Fibroblast of mammary gland (primary cell): ENCODE results near the gene ARL5C.

Source experiments
- DNase-seq: peaks from one replicate; pipeline ENCODE4 v3.0.0-alpha.2; 2010; ENCODE audit warnings: low read depth
- H3K4me3 ChIP-seq: 2 replicates; pipeline ENCODE4 v1.5.1; 2011; ENCODE audit warnings: low read depth, mild to moderate bottlenecking, low read length, moderate library complexity; ENCODE audit not compliant: control insufficient read depth
- TF ChIP-seq, protein P1 (sequence below): conservative IDR thresholded peaks from 2 replicates; pipeline ENCODE4 v1.5.1; 2011; ENCODE audit warnings: low read depth, low read length, inconsistent platforms; ENCODE audit not compliant: control insufficient read depth, insufficient read depth

The ARL5C gene

DNA sequence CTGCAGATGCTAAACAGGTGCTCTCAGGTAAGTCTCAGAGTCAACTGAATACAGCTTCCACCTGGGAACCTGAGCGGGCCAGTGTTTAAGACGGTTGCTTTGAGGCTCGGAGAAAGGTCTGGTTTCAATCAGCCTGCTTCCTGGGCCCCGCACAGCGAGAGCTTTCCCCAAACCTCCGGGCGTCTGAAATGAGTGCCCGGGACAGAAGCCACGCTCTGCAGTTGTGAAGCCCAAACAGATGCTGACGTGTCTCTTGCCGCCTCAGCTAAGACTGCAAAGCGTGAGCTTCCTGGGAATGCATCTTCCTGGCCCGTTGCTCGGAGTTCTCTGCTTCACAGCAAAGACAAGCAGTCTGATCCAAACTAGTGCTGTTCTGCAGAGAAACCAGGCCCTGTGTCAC lies 51.2 kb downstream of the ARL5C start:
- no peak overlapping the region for H3K4me3 ChIP-seq
- TF ChIP-seq, protein P1, sequence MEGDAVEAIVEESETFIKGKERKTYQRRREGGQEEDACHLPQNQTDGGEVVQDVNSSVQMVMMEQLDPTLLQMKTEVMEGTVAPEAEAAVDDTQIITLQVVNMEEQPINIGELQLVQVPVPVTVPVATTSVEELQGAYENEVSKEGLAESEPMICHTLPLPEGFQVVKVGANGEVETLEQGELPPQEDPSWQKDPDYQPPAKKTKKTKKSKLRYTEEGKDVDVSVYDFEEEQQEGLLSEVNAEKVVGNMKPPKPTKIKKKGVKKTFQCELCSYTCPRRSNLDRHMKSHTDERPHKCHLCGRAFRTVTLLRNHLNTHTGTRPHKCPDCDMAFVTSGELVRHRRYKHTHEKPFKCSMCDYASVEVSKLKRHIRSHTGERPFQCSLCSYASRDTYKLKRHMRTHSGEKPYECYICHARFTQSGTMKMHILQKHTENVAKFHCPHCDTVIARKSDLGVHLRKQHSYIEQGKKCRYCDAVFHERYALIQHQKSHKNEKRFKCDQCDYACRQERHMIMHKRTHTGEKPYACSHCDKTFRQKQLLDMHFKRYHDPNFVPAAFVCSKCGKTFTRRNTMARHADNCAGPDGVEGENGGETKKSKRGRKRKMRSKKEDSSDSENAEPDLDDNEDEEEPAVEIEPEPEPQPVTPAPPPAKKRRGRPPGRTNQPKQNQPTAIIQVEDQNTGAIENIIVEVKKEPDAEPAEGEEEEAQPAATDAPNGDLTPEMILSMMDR, result no peak
- peak; percentile 61 for DNase-seq

DNA sequence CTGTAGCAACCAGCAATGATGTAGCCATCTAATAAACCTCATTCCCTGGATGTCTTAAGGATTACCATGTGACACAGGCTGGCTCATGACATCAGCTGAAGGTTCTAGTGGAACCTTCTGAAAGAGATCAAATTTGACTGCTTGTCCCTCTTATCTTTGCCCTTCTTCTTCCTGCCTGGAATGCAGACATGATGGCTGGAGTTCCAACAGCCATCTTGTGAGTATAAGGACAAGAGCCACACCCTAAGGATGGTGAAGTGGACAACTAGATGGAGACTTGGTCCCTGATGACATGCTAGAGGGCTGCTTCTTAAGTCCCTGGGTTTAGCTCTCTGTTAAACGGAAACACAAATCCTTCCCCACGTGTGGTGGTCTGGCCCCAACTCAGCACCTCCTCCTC lies 52.1 kb downstream of the ARL5C start:
- no peak overlapping the region for H3K4me3 ChIP-seq
- no peak for DNase-seq
- TF ChIP-seq, protein P1, result no peak

DNA sequence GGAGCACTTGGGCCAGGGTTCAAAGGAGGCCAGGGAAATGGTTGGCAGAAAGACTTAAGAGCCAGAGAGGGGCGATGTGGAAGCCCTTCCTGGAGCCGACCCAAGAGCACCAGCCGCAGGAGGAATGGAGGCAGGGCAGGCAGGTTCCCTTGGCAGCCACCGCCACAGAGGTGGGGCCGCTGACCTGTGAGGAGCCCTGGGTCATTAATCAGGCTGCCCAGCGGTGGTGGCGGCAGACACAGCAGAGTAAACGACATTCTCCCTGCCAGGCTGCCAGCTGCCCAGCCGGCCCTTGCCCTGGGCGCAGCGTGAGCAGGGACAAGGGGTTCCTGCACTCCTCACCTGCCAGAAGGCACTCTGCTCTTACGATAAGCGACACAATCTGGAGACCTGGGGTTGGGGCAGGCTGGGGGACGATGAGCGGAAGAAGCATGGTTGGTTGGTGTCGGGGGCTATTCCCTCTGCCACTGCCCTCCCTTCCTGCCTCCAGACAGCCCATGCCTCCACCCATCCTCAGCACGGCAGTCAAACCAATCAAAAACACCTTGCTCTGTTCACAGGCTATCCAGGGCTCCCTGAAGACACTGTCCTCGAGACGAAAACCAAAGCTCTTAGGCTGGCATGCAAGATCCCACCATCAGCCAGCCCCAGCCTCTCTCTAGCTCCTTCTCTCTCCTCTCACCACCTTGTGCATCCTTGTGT lies 55.4 kb downstream of the ARL5C start:
- TF ChIP-seq, protein P1, result no peak
- no peak for DNase-seq
- no peak overlapping the region for H3K4me3 ChIP-seq

DNA sequence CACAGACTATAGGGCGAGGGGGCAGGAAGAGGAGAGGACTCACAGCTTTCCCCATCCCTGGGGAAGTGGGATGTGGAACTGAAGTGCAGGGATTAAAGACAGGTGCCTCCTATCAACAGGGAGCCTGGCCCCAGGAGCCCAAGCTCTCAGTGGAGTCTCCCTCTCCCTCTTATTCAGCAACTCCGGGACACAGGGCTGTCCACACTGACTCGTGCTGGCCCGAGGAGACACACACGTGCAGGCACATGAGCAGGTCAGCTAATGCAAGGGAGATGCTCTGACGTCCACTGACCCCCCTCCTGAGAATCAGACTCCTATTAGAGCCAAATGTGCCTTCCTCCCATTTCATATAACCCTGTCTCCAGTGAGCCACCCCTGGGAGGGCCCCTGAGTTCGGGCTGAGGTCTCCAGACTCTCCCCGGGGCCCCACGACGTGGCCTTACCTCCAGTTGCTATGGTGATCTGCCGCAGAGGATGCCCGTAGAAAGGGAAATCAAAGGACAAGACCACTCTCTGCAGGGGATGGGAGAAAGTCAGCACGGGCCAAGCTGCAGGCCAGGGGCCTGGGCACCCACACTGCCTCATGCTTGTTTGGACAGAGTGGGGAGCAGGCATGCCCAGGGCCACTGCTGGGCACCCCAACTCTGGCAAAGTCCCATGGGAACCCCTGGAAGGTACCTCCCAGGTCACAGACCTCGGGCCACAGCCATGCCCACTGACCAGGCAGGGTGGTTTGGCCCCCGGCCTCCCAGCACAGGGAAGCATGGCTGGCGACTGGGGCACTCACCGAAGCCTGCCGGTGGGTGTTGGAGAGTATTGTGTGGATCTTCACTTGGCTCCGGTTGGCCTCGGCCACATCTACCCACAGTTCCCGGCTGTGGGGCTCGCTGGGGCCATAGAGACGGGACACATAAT lies 57.2 kb downstream of the ARL5C start:
- TF ChIP-seq, protein P1, result no peak
- no peak for DNase-seq

DNA sequence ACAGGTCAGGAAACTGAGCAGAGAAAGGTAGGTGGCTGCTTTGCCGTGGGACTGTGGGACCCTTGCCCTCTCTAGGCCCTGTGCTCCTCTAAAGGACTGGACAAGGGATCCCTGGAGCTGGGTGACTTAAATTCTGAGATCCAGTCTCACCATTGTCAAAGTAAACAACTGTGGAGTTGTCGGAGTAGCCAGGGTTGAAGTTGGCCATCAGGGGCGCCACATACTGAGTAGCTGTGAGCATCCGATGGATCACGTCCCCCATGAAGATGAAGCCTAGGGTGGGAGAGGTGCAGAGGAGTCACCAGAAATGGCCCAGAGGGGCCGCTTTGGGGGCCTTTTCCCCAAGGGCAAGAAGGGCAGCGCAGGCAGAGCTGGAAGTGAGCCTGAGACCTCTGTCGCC lies 58.0 kb downstream of the ARL5C start:
- no peak overlapping the region for H3K4me3 ChIP-seq
- DNase-seq, result no peak
- TF ChIP-seq, protein P1, result no peak

More for the DNA sequence above, 57.2 kb downstream of the ARL5C start:
- no peak overlapping the region for H3K4me3 ChIP-seq

DNA sequence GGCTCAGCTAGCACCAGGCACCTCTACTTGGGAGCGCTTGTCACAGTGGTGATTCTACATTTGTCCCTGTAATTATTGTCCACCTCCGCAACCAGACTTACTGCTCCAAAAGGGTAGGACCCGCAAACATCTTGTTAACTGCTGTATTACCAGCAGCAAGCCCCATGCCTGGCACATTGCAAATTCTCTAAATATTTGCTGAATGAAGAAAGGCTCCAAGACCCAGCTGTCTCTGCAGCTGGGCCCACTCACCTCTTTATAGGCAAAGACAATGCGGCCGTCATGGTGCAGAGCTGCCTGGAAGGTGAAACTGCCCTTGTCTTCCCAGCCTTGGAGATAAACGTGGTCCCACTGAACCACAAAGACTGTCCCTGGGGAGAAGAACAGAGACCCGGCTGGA lies 58.8 kb downstream of the ARL5C start:
- TF ChIP-seq, protein P1, result no peak
- no peak for DNase-seq
- no peak overlapping the region for H3K4me3 ChIP-seq
